Measurements from ENCODE around the gene C1S. TPM values are rescaled to one million over a fixed set of nuclear protein-coding genes. Genes with fewer than 3 reads are reported as not detected.

C1S gene
- total RNA-seq, 6 experiments from 2014 or later, result 993 to 2,993 (median 1,796) TPM

DNA sequence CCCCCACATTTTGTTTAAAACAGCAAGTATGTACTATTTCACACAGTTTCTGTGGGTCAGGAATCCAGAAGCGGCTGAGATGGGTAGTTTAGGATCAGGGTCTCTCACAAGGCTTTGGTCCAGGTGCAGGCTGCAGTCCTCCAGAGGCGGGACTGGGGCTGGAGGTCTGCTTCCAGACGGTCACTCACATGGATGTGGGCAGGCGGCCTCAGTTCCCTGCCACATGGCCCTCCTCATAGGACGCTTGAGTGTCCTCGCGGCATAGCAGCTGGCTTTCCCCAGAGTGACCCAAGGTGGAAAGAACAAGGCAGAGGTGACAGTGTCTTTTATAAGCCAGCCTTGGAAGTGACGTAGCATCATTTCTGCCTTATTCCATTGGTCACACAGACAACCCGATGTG lies 56.4 kb downstream of the C1S start:
- H3K36me3 ChIP-seq, result peaks cover 0 to 6% (median under 1%) of the 10 kb centered on the region in 4 donors
- H3K27ac ChIP-seq, result no peak overlapping the region
- H3K9me3 ChIP-seq, result no peaks in the 10 kb centered on the region
- peaks cover 0 to 63% (median 8%) of the 10 kb centered on the region in 4 donors for H3K4me1 ChIP-seq
- DNase-seq (peak in 1 of 3 donors; percentile 44), ATAC-seq (no peak)
- H3K4me3 ChIP-seq, result no peak overlapping the region
- intact Hi-C loops (cut with DNase I), result no loop called here
- WGBS (ENCODE audit: insufficient coverage, low coverage, low lambda C conversion rate, missing lambda C conversion rate), result 100% methylated on average over 2 of the region's 9 CpGs
- TF ChIP-seq POLR2A (IDR thresholded peaks at IDR 0.05), result no peak
- TF ChIP-seq, protein P1, sequence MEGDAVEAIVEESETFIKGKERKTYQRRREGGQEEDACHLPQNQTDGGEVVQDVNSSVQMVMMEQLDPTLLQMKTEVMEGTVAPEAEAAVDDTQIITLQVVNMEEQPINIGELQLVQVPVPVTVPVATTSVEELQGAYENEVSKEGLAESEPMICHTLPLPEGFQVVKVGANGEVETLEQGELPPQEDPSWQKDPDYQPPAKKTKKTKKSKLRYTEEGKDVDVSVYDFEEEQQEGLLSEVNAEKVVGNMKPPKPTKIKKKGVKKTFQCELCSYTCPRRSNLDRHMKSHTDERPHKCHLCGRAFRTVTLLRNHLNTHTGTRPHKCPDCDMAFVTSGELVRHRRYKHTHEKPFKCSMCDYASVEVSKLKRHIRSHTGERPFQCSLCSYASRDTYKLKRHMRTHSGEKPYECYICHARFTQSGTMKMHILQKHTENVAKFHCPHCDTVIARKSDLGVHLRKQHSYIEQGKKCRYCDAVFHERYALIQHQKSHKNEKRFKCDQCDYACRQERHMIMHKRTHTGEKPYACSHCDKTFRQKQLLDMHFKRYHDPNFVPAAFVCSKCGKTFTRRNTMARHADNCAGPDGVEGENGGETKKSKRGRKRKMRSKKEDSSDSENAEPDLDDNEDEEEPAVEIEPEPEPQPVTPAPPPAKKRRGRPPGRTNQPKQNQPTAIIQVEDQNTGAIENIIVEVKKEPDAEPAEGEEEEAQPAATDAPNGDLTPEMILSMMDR (IDR thresholded peaks at IDR 0.05), result no peak
- H3K27me3 ChIP-seq, result no peaks in the 10 kb centered on the region

DNA sequence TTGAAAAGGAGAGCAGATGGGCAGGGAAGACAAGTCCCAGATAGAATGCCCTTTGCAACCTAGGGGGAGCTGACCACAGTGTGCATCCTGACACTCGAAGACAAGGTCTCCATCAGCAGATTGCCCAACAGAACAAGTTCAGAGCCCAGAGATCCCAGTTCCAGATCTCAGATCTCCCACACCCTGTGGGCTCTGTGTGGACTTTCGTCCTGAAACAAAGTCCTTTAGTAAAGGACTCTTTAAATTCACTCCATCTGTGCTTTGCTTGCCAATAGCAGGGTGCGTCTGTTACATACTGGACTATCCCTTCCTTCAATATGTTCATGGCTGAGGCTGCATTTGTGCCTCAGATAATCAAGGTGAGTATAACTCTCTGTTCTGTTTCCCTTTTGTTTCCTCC lies 57.2 kb downstream of the C1S start:
- Histone ChIP-seq H3K27me3 (no peaks in the 10 kb centered on the region), H3K4me3 (peak overlapping the region in 1 of 3 donors; percentile 7), H3K27ac (peak overlapping the region in 1 of 3 donors; percentile 47), H3K36me3 (peaks cover 0 to 6% (median under 1%) of the 10 kb centered on the region in 4 donors), H3K9me3 (no peaks in the 10 kb centered on the region), H3K4me1 (peaks cover 0 to 63% (median 6%) of the 10 kb centered on the region in 4 donors)
- no peak for TF ChIP-seq POLR2A (IDR thresholded peaks at IDR 0.05)
- TF ChIP-seq, protein P1 (IDR thresholded peaks at IDR 0.05), result no peak
- ATAC-seq (peak in 3 of 4 donors; percentile 0 to 33 (median 2)), DNase-seq (peak in 1 of 3 donors; percentile 42)
- 47% methylated on average over 2 of the region's 3 CpGs for WGBS (ENCODE audit: insufficient coverage, low coverage, low lambda C conversion rate, missing lambda C conversion rate)
- intact Hi-C loops (cut with DNase I), result no loop called here

DNA sequence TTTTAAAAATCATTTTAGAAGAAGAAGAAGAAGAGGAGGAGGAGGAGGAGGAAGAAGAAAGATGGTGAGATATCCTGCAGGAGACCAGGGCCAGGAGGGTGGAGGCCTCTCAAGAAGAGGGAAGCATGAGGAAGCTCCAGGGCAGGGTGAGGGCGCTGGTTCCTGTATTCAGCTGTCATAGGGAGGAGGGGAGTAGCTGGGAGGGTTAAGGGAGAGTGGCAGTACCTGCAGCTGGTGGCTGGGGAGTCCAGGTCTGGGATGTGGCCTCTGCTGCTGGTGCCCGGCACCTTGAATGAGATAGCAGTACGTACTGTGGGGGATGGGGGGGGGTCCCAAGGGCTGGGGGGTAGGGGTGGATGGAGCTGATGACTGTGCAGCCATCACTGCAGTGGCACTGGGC lies 58.4 kb downstream of the C1S start:
- DNase-seq (peak in 1 of 3 donors; percentile 45), ATAC-seq (no peak)
- no peak for TF ChIP-seq POLR2A (IDR thresholded peaks at IDR 0.05)
- TF ChIP-seq, protein P1 (IDR thresholded peaks at IDR 0.05), result no peak
- peaks cover 0 to 66% (median 8%) of the 10 kb centered on the region in 4 donors for H3K4me1 ChIP-seq
- H3K27me3 ChIP-seq, result no peaks in the 10 kb centered on the region
- intact Hi-C loops (cut with DNase I), result no loop called here
- peaks cover 0 to 6% (median under 1%) of the 10 kb centered on the region in 4 donors for H3K36me3 ChIP-seq
- no peak overlapping the region for H3K4me3 ChIP-seq
- WGBS (ENCODE audit: insufficient coverage, low coverage, low lambda C conversion rate, missing lambda C conversion rate), result 100% methylated on average over 1 of the region's 3 CpGs
- no peaks in the 10 kb centered on the region for H3K9me3 ChIP-seq
- no peak overlapping the region for H3K27ac ChIP-seq

DNA sequence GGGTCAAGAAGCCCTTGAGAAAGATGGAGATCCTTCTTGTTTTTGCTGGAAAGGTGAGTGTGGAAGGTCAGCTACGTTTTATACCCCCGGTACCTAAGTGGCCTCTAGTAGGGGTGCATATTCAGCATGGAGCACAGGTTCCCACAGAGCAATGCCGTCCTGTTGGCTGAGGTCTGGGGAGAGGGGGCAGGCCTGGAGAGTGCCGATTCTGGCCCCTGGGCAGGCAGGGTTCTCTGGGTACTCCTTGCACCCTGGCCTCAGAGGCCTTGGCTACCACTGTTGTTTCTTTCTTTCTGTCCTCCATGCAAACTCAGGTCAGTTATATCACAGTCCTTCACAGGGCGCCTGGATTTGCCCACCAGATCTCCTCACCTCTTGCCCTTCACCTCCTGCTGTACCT lies 59.6 kb downstream of the C1S start:
- Histone ChIP-seq H3K36me3 (peaks cover 0 to 3% (median under 1%) of the 10 kb centered on the region in 4 donors), H3K4me1 (peaks cover 0 to 79% (median 13%) of the 10 kb centered on the region in 4 donors), H3K27me3 (no peaks in the 10 kb centered on the region), H3K4me3 (no peak overlapping the region), H3K9me3 (no peaks in the 10 kb centered on the region), H3K27ac (peak overlapping the region in 1 of 3 donors; percentile 33)
- intact Hi-C loops (cut with DNase I), result no loop called here
- ATAC-seq (no peak), DNase-seq (no peak)
- 89% methylated on average over 1 of the region's 5 CpGs for WGBS (ENCODE audit: insufficient coverage, low coverage, low lambda C conversion rate, missing lambda C conversion rate)
- TF ChIP-seq POLR2A (IDR thresholded peaks at IDR 0.05), result no peak
- TF ChIP-seq, protein P1 (IDR thresholded peaks at IDR 0.05), result no peak

Small RNA genes lying within 50 kb of the gene (small RNA-seq; reads per million reads assigned to genes)
- gene AC006512.1, result 0 reads per million in 2 experiments
- 0 reads per million in 2 experiments for gene RNU6-485P

Other genes with a start within 250 kb of the C1S start
- 1 to 10 TPM in 4 of 6 experiments, under 1 TPM in 2; 0.37 to 3.1 (median 2.1) TPM for gene GPR162, start 238.9 kb upstream of the C1S start, total RNA-seq
- 1 to 10 TPM in 5 of 6 experiments, under 1 TPM in 1; 0.98 to 2.1 (median 1.5) TPM for gene P3H3, start 232.3 kb upstream of the C1S start, total RNA-seq
- under 1 TPM in 4 of 6 experiments, not detected in 2; 0.17 to 0.51 (median 0.43) TPM for gene GNB3, start 219.8 kb upstream of the C1S start, total RNA-seq
- gene CDCA3, start 209.4 kb upstream of the C1S start, total RNA-seq, result 1 to 10 TPM in 4 of 6 experiments, under 1 TPM in 2; 0.62 to 1.7 (median 1.3) TPM
- gene USP5, start 208.6 kb upstream of the C1S start, total RNA-seq, result 10 to 100 TPM; 38.2 to 59.5 (median 42.6) TPM
- 100 to 1,000 TPM; 265 to 400 (median 331) TPM for gene TPI1, start 193.2 kb upstream of the C1S start, total RNA-seq
- 1 to 10 TPM; 1.7 to 5.3 (median 3.6) TPM for gene SPSB2, start 187.4 kb upstream of the C1S start, total RNA-seq
- 1 to 10 TPM in 5 of 6 experiments, under 1 TPM in 1; 0.93 to 4.3 (median 2.6) TPM for gene LRRC23, start 155.9 kb upstream of the C1S start, total RNA-seq
- 1 to 10 TPM; 1.1 to 9.3 (median 2.0) TPM for gene ENO2, start 146.1 kb upstream of the C1S start, total RNA-seq
- 10 to 100 TPM in 5 of 6 experiments, 1 to 10 TPM in 1; 9.2 to 24.1 (median 16.8) TPM for gene ATN1, start 132.8 kb upstream of the C1S start, total RNA-seq
- not detected for gene RNU7-1, start 116.9 kb upstream of the C1S start, total RNA-seq
- 100 to 1,000 TPM in 2 of 6 experiments, 10 to 100 TPM in 4; 47.6 to 189 (median 70.5) TPM for gene C12orf57, start 116.7 kb upstream of the C1S start, total RNA-seq
- gene PTPN6, start 109.4 kb upstream of the C1S start, total RNA-seq, result 10 to 100 TPM; 12.1 to 30.6 (median 19.4) TPM
- gene PHB2, start 90.1 kb upstream of the C1S start, total RNA-seq, result 100 to 1,000 TPM in 4 of 6 experiments, 10 to 100 TPM in 2; 95.5 to 215 (median 122) TPM
- 10 to 100 TPM; 13.2 to 28.1 (median 18.9) TPM for gene EMG1, start 89.8 kb upstream of the C1S start, total RNA-seq
- gene LPCAT3, start 42.2 kb upstream of the C1S start, total RNA-seq, result 100 to 1,000 TPM in 1 of 6 experiments, 10 to 100 TPM in 5; 50.6 to 115 (median 77.5) TPM
- gene C1R, start 31.7 kb downstream of the C1S start, total RNA-seq, result 1,000 to 10,000 TPM; 1,157 to 2,557 (median 1,950) TPM
- gene C1RL, start 48.5 kb downstream of the C1S start, total RNA-seq, result 100 to 1,000 TPM; 202 to 236 (median 216) TPM
- 100 to 1,000 TPM in 3 of 6 experiments, 10 to 100 TPM in 3; 44.1 to 239 (median 98.2) TPM for gene RBP5, start 68.2 kb downstream of the C1S start, total RNA-seq
- gene CLSTN3, start 69.7 kb downstream of the C1S start, total RNA-seq, result 10 to 100 TPM; 38.9 to 55.2 (median 43.1) TPM
- 10 to 100 TPM; 28.7 to 43.9 (median 36.2) TPM for gene PEX5, start 129.0 kb downstream of the C1S start, total RNA-seq
- not detected for gene ACSM4, start 243.4 kb downstream of the C1S start, total RNA-seq